Type B pancreatic cell (in vitro differentiated cells): ENCODE measurements around the gene FOXL2. TPM values are rescaled to one million over a fixed set of nuclear protein-coding genes. Genes with fewer than 3 reads are reported as not detected.
"Not testable (repeated sequence)": the region's sequence is repeated elsewhere in the genome, so short reads cannot be mapped to it uniquely, and the experiment has no call there.

ENCODE experiments used
- DNase-seq: peaks from one replicate; pipeline ENCODE4 v3.0.0; 2021; ENCODE audit warnings: mixed read lengths; ENCODE audit not compliant: unreplicated experiment; ENCODE audit errors: extremely low spot score
- H3K27ac Mint-ChIP-seq: 2 replicates; pipeline ENCODE4 v1.8.0; 2021; ENCODE audit warnings: mild to moderate bottlenecking, mixed read lengths
- H3K27me3 Mint-ChIP-seq: 2 replicates; pipeline ENCODE4 v1.8.0; 2021; ENCODE audit warnings: mixed read lengths
- H3K36me3 Mint-ChIP-seq: 2 replicates; pipeline ENCODE4 v1.8.0; 2021; ENCODE audit warnings: mixed read lengths
- H3K4me1 Mint-ChIP-seq: one replicate; pipeline ENCODE4 v1.8.0; 2021; ENCODE audit warnings: mixed read lengths; ENCODE audit not compliant: unreplicated experiment
- H3K4me3 Mint-ChIP-seq: 2 replicates; pipeline ENCODE4 v1.8.0; 2021; ENCODE audit warnings: mild to moderate bottlenecking, mixed read lengths
- H3K9me3 Mint-ChIP-seq: 2 replicates; pipeline ENCODE4 v1.8.0; 2021; ENCODE audit warnings: mixed read lengths
- total RNA-seq: library from RNA; stranded (reverse); gene quantifications from 2 replicates; pipeline ENCODE4 v1.2.1, GENCODE V29; 2021; ENCODE audit warnings: low replicate concordance
- TF ChIP-seq, protein P1 (sequence below): fragments of 200-600 bp; sonication (generic); conservative IDR thresholded peaks from 2 replicates; pipeline ENCODE4 v1.5.0; 2021; ENCODE audit warnings: antibody characterized with exemption, mild to moderate bottlenecking

The FOXL2 gene
- total RNA-seq, 1 donor from 2014 or later: 0.75 TPM

DNA sequence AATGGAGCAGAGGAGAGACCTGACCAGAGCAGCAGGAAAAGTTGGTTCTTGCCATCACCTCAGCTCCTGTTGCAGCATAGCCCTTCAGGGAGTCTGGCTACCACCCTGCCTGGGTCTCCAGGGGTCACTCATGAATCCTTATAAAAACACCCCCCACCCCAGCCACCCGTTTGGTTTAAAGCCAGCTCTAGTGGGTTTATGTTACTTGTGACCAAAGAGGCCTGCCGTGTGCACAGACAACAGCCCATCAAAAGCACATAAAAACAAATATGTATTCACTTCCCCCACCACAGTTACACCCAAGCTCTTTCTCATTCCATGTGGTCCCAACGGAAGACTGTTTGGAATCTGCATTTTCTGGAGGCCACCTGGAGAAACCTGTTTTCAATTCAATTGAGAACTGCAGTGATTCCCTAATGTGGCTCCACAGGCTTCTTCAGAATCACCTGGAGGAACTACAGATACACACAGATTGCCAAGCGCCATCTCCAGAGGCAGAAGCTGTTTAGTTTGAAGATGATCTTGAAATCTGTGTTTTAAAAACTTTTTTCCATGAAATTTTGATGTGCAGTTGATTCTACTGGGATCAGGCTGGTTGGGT lies 13.8 kb downstream of the FOXL2 start:
- H3K27me3 Mint-ChIP-seq: peaks cover 61% of the 10 kb centered on the region

DNA sequence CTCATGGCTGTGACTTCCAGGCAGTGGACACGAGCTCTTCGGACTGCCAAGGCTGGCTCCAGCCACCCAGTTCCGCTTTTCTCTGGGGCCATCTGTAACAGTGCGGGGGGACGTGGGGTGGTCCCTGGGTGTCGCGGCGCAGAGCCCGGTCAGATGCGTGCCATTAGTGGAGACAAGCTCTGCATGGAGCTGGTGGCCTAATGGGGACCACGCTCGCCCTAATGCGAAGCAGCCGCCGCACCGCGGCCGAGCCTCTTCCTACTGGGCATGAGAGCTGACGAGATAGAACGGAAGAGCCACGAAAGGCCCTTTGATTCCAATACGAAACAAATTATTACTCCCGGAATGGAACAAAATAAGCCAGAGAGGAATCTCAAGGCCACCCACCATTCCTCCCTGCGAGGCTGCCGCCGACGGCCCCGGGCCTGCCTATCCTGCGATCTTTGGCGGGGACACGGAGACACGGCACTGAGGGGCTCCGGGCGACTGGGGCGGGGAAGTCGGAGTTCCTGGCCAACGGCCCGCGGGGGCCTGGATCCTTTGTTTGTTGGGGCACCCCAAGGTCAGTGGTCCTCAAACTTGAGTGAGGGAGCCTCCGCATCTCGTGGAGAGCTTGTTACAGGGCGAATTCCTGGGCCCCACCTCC lies 18.1 kb downstream of the FOXL2 start:
- Mint-ChIP-seq H3K9me3 (no peaks in the 10 kb centered on the region), H3K4me3 (no peak overlapping the region), H3K36me3 (no peaks in the 10 kb centered on the region), H3K4me1 (no peaks in the 10 kb centered on the region), H3K27ac (no peak overlapping the region), H3K27me3 (peaks cover 24% of the 10 kb centered on the region)
- TF ChIP-seq, protein P1, sequence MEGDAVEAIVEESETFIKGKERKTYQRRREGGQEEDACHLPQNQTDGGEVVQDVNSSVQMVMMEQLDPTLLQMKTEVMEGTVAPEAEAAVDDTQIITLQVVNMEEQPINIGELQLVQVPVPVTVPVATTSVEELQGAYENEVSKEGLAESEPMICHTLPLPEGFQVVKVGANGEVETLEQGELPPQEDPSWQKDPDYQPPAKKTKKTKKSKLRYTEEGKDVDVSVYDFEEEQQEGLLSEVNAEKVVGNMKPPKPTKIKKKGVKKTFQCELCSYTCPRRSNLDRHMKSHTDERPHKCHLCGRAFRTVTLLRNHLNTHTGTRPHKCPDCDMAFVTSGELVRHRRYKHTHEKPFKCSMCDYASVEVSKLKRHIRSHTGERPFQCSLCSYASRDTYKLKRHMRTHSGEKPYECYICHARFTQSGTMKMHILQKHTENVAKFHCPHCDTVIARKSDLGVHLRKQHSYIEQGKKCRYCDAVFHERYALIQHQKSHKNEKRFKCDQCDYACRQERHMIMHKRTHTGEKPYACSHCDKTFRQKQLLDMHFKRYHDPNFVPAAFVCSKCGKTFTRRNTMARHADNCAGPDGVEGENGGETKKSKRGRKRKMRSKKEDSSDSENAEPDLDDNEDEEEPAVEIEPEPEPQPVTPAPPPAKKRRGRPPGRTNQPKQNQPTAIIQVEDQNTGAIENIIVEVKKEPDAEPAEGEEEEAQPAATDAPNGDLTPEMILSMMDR: no peak
- no peak for DNase-seq

More for the DNA sequence above, 13.8 kb downstream of the FOXL2 start:
- peaks cover 6% of the 10 kb centered on the region for H3K4me1 Mint-ChIP-seq
- no peak for DNase-seq
- TF ChIP-seq, protein P1: no peak
- no peaks in the 10 kb centered on the region for H3K36me3 Mint-ChIP-seq
- no peak overlapping the region for H3K4me3 Mint-ChIP-seq
- H3K27ac Mint-ChIP-seq: no peak overlapping the region
- H3K9me3 Mint-ChIP-seq: no peaks in the 10 kb centered on the region

DNA sequence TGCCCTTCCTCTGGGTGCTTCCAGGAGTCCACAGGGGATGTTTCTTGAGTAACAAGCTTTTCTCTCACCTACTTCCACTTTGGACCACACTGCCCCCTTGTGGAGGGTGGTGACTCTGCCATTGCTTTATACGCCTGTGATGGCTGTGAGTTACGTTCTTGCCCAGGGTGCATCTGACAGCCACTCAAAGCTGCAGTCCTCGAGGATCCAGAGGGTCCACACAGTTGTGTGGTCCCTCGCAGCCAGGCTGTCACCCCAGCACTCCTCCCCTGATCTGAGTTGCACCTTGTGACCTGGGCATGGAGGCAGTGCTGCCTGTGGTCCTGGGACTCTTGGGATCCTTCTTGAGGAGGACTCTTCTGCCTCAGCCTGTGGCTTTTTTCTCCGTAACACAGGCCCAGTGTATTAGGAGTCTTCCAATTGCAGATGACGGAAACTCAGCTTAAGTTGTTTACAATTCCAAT lies 23.4 kb downstream of the FOXL2 start:
- DNase-seq: peak; percentile 84
- H3K27me3 Mint-ChIP-seq: peaks cover 6% of the 10 kb centered on the region
- no peak overlapping the region for H3K27ac Mint-ChIP-seq
- no peak overlapping the region for H3K4me3 Mint-ChIP-seq
- no peaks in the 10 kb centered on the region for H3K9me3 Mint-ChIP-seq
- TF ChIP-seq, protein P1: peak; percentile 90
- H3K36me3 Mint-ChIP-seq: no peaks in the 10 kb centered on the region
- no peaks in the 10 kb centered on the region for H3K4me1 Mint-ChIP-seq

DNA sequence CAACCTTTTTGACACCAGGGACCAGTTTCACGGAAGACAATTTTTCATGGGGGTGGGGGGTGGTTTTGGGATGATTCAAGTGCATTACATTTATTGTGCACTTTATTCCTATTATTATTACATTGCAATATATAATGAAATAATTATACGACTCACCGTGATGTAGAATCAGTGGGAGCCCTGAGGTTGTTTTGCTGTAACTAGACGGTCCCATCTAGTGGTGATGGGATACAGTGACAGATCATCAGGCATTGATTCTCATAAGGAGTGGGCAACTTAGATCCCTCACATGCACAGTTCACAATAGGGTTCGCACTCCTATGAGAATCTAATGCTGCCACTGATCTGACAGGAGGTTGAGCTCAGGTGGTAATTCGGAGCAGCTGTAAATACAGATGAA lies 24.5 kb downstream of the FOXL2 start:
- DNase-seq, H3K36me3 Mint-ChIP-seq, H3K4me1 Mint-ChIP-seq, H3K4me3 Mint-ChIP-seq, H3K27me3 Mint-ChIP-seq, H3K9me3 Mint-ChIP-seq, H3K27ac Mint-ChIP-seq: not testable (repeated sequence)

DNA sequence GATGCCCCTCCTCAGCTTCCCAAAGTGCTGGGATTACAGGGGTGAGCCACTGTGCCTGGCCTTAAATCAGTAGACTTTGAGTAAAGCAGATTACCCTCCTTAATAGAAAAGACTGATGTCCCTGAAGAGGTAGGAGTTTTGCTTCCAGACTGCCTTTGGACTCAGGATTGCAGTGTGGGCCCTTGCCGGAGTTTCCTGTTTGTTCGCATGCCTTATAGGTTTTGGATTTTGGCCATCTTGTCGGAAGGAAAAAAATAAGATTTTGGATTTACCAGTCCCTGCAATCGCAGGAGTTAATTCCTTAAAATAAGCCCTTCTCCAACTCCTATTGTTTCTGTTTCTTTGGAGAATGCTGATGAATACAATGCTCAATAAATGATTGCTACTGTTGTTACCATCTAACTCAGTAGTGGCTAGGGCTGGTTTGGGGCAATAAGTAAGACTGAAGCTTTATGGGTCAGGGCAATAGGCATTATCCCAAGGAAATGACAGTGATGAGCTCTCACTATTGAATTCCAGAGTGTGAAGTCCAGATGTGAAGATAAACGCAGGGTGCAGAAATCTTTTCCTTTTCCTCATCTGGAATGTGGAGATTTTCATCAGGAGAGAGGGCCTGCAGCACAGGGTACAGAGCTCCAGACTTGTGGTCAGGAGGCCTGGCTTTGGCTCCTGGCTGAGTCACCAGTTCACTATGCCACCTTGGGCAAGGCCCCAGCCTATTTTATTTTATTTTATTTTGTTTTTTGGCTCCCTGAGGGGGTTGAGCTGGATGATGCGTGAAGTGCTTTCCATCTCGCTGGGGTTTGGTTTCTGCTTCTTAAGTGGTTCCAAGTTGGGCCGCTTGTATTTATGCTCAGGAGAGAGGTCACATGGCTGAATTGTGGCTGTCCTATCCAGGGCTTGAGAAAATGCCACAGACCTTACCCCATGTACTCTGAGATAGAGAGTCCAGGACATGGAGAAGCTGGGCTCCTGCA lies 25.3 kb downstream of the FOXL2 start:
- TF ChIP-seq, protein P1: no peak
- Mint-ChIP-seq H3K4me1 (no peaks in the 10 kb centered on the region), H3K36me3 (no peaks in the 10 kb centered on the region), H3K9me3 (no peaks in the 10 kb centered on the region), H3K27ac (no peak overlapping the region), H3K27me3 (peaks cover 6% of the 10 kb centered on the region), H3K4me3 (no peak overlapping the region)
- DNase-seq: no peak
